GM19455 (cell line): ENCODE results near the gene RAP1GAP.
"Not testable (repeated sequence)": the region's sequence is repeated elsewhere in the genome, so short reads cannot be mapped to it uniquely, and the experiment has no call there.

Source experiments
- ATAC-seq: cut with Tn5 transposase; IDR thresholded peaks from one replicate; pipeline ENCODE4 v1.9.1; 2021; ENCODE audit not compliant: unreplicated experiment

Gene RAP1GAP

GRCh38 chr1:21645550-21645949, 23.6 kb downstream of the RAP1GAP start:
- no peak for ATAC-seq

GRCh38 chr1:21644906-21645305, 24.3 kb downstream of the RAP1GAP start:
- no peak for ATAC-seq

- no peak for ATAC-seq
Observed at GRCh38 chr1:21644348-21644747, 24.8 kb downstream of the RAP1GAP start.

GRCh38 chr1:21643624-21644023, 25.5 kb downstream of the RAP1GAP start:
- no peak for ATAC-seq

- no peak for ATAC-seq
Observed at GRCh38 chr1:21641967-21642739, 27.0 kb downstream of the RAP1GAP start.

- no peak for ATAC-seq
Observed at GRCh38 chr1:21641537-21641936, 27.6 kb downstream of the RAP1GAP start.

- no peak for ATAC-seq
Observed at GRCh38 chr1:21641076-21641475, 28.1 kb downstream of the RAP1GAP start.

- no peak for ATAC-seq
Observed at GRCh38 chr1:21640653-21641052, 28.5 kb downstream of the RAP1GAP start.

- ATAC-seq, result no peak
Observed at GRCh38 chr1:21639594-21640041, 29.5 kb downstream of the RAP1GAP start.

- ATAC-seq, result no peak
Observed at GRCh38 chr1:21638531-21639341, 30.4 kb downstream of the RAP1GAP start.

- ATAC-seq, result no peak
Observed at GRCh38 chr1:21637514-21637913, 31.6 kb downstream of the RAP1GAP start.

GRCh38 chr1:21636029-21636428, 33.1 kb downstream of the RAP1GAP start:
- ATAC-seq, result no peak

- no peak for ATAC-seq
Observed at GRCh38 chr1:21634806-21635535, 34.2 kb downstream of the RAP1GAP start.

GRCh38 chr1:21633992-21634805, 35.0 kb downstream of the RAP1GAP start:
- ATAC-seq, result no peak

GRCh38 chr1:21633141-21633755, 35.9 kb downstream of the RAP1GAP start:
- ATAC-seq, result no peak

GRCh38 chr1:21631944-21632887, 36.9 kb downstream of the RAP1GAP start:
- ATAC-seq, result no peak

GRCh38 chr1:21631590-21631943, 37.6 kb downstream of the RAP1GAP start:
- not testable (repeated sequence) for ATAC-seq

- ATAC-seq, result no peak
Observed at GRCh38 chr1:21630571-21631343, 38.4 kb downstream of the RAP1GAP start.
